K562 (cell line): ENCODE data around the gene ZNF585A. TPM values are rescaled to one million over a fixed set of nuclear protein-coding genes. Genes with fewer than 3 reads are reported as not detected.

Experiments
- DPF2 ChIP-seq: fragments of 450-650 bp; IDR thresholded peaks from 2 replicates; pipeline ENCODE4 v1.6.1; 2016
- FIP1L1 ChIP-seq: fragments of 200-400 bp; formaldehyde crosslinking; IDR thresholded peaks from 2 replicates; pipeline ENCODE4 v1.6.1; 2018; ENCODE audit warnings: mild to moderate bottlenecking, low read depth, low read length; ENCODE audit not compliant: poor library complexity, severe bottlenecking
- GABPB2 ChIP-seq: fragments of 250-450 bp; sonication (Bioruptor Pico); conservative IDR thresholded peaks from 2 replicates; pipeline ENCODE4 v1.5.1; 2021; ENCODE audit warnings: mild to moderate bottlenecking
- GATAD2B ChIP-seq: fragments of 450-650 bp; IDR thresholded peaks from 2 replicates; pipeline ENCODE4 v1.6.1; 2017; ENCODE audit warnings: mild to moderate bottlenecking, borderline replicate concordance
- LCOR ChIP-seq: sonication (generic); formaldehyde crosslinking; IDR thresholded peaks from 2 replicates; pipeline ENCODE4 v1.8.0; 2022; ENCODE audit warnings: mild to moderate bottlenecking, missing genetic modification reagents
- MECOM ChIP-seq: fragments of 250-450 bp; sonication (Bioruptor Pico); IDR thresholded peaks from 2 replicates; pipeline ENCODE4 v1.8.0; 2022; ENCODE audit warnings: inconsistent platforms
- NCOA2 ChIP-seq, 2 experiments: fragments of 450-650 bp; IDR thresholded peaks; 2 replicates each; pipeline ENCODE4 v1.6.1; 2018; ENCODE audit warnings: mild to moderate bottlenecking in 2 of 2, moderate library complexity in 1 of 2; ENCODE audit not compliant: partially characterized antibody in 2 of 2
- PRMT5 ChIP-seq: sonication (generic); formaldehyde crosslinking; IDR thresholded peaks from 2 replicates; pipeline ENCODE4 v1.5.0; 2020; ENCODE audit warnings: missing genetic modification reagents
- SMAD3 ChIP-seq: fragments of 450-650 bp; formaldehyde crosslinking; conservative IDR thresholded peaks from 2 replicates; pipeline ENCODE4 v1.4.0; 2020; ENCODE audit warnings: mild to moderate bottlenecking
- SOX6 ChIP-seq: fragments of 450-650 bp; IDR thresholded peaks from 2 replicates; pipeline ENCODE4 v1.6.1; 2014; ENCODE audit warnings: mild to moderate bottlenecking
- SPI1 ChIP-seq: IDR thresholded peaks from 2 replicates; pipeline ENCODE4 v1.6.1; 2011; ENCODE audit warnings: low read depth, low read length, control low read depth, borderline replicate concordance
- TFAM ChIP-seq: fragments of 250-450 bp; sonication (Bioruptor Pico); conservative IDR thresholded peaks from 2 replicates; pipeline ENCODE4 v1.5.0; 2021; ENCODE audit warnings: mild to moderate bottlenecking, moderate library complexity
- TSHZ1 ChIP-seq: fragments of 250-450 bp; sonication (Bioruptor Pico); IDR thresholded peaks from 2 replicates; pipeline ENCODE4 v1.4.0; 2020; ENCODE audit warnings: mild to moderate bottlenecking, moderate library complexity
- ZBTB9 ChIP-seq: fragments of 450-650 bp; formaldehyde crosslinking; IDR thresholded peaks from 2 replicates; pipeline ENCODE4 v1.4.0; 2020; ENCODE audit warnings: mild to moderate bottlenecking, moderate library complexity
- polyA plus RNA-seq, 8 experiments: library from polyadenylated mRNA; depleted of rRNA in 4 of 8; stranded (reverse) in 5 of 8; unstranded in 3 of 8; fragments of >200 nt; fragmentation: Nextera tagmentation in 2 of 8; fragmentation: Illumina TruSeq in 1 of 8; extraction: Ambion mirVana in 2 of 8; extraction: Trizol in 1 of 8; gene quantifications; 2 replicates each; pipeline versions ENCODE4 v1.2.1 to v1.2.3, GENCODE V29; 2011 to 2014; ENCODE audit warnings: inconsistent platforms in 1 of 8, missing spikeins in 1 of 8
- total RNA-seq, 7 experiments: library from RNA; depleted of rRNA in 6 of 7; stranded (reverse); fragments of >200 nt in 6 of 7; fragmentation: Illumina TruSeq in 2 of 7; extraction: Trizol in 2 of 7; gene quantifications; 2 replicates each; pipeline versions ENCODE4 v1.2.1 to v1.2.3, GENCODE V29; 2011 to 2021; ENCODE audit warnings: low replicate concordance in 1 of 7
- TF ChIP-seq, protein P1 (sequence below), 2 experiments: fragments of 450-650 bp; IDR thresholded peaks; 2 replicates each; pipeline ENCODE4 v1.6.1; 2016; ENCODE audit warnings: mild to moderate bottlenecking in 2 of 2, borderline replicate concordance in 1 of 2, low read depth in 1 of 2, moderate library complexity in 1 of 2

ZNF585A gene
- total and polyA plus RNA-seq, 9 of the 15 experiments (the other 6 are each of a cell fraction or from before 2014, with no cell fraction given): 5.6 to 31.0 (median 8.5) TPM

- TF ChIP-seq ZBTB9 (no peak), SPI1 (peak; percentile 82), FIP1L1 (peak; percentile 48), MECOM (CRISPR knock-in tag) (no peak), DPF2 (peak; percentile 52), TFAM (CRISPR knock-in tag) (no peak), NCOA2 (IDR thresholded peaks at IDR 0.05; ENCODE audit: partially characterized antibody in 2 of 2) (peak in 1 of 2 experiments; percentile 96), PRMT5 (no peak), SMAD3 (no peak), SOX6 (no peak), GABPB2 (CRISPR knock-in tag) (no peak), LCOR (peak; percentile 85; the same call in 1 of the 2 replicates), TSHZ1 (no peak), GATAD2B (no peak)
- TF ChIP-seq, protein P1, sequence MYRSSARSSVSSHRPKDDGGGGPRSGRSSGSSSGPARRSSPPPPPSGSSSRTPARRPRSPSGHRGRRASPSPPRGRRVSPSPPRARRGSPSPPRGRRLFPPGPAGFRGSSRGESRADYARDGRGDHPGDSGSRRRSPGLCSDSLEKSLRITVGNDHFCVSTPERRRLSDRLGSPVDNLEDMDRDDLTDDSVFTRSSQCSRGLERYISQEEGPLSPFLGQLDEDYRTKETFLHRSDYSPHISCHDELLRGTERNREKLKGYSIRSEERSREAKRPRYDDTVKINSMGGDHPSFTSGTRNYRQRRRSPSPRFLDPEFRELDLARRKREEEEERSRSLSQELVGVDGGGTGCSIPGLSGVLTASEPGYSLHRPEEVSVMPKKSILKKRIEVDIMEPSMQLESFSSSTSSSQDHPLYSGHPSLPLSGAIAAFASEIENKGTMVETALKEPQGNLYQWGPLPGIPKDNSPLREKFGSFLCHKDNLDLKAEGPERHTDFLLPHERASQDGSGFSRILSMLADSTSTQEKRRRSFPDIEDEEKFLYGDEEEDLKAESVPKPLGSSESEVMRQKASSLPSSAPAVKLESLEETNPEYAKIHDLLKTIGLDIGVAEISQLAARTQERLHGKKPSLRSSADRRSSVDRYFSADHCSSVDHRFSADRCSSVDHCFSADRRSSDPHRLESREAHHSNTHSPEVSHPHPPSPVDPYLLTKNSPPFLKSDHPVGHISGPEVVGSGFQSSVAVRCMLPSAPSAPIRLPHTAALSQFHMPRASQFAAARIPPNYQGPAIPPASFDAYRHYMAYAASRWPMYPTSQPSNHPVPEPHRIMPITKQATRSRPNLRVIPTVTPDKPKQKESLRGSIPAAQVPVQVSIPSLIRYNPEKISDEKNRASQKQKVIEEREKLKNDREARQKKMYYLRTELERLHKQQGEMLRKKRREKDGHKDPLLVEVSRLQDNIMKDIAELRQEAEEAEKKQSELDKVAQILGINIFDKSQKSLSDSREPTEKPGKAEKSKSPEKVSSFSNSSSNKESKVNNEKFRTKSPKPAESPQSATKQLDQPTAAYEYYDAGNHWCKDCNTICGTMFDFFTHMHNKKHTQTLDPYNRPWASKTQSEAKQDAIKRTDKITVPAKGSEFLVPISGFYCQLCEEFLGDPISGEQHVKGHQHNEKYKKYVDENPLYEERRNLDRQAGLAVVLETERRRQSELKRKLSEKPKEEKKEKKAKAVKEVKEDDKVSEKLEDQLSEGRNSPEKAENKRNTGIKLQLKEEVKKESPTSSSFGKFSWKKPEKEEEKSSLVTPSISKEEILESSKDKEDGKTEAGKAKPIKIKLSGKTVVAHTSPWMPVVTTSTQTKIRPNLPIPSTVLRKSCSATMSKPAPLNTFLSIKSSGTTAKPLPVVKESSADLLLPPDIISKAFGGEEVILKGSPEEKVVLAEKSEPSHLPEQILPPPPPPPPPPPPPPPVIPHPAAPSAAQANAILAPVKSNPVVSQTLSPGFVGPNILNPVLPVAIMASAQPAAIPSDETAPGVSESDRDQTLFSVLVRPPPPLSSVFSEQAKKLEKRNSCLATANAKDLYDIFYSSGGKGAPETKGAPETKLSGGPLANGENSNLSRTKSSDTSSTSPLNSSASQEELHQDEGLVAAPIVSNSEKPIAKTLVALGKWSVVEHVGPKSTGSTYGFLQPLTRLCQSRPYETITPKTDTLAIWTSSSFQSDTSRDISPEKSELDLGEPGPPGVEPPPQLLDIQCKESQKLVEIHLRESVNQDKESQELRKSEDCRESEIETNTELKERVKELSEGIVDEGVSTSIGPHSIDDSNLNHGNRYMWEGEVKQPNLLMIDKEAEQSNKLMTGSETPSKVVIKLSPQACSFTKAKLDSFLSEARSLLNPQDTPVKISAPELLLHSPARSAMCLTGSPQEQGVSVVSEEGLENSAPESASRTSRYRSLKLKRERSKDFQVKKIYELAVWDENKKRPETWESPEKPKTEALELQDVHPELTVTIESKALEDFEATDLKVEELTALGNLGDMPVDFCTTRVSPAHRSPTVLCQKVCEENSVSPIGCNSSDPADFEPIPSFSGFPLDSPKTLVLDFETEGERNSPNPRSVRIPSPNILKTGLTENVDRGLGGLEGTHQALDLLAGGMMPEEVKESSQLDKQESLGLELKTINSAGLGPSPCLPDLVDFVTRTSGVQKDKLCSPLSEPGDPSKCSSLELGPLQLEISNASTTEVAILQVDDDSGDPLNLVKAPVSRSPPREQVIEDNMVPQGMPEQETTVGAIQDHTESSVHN (IDR thresholded peaks at IDR 0.05; ENCODE audit: borderline replicate concordance in 1 of 2, low read depth in 1 of 2): no peak
Measured at GRCh38 chr19:37217775-37218591, 45.5 kb upstream of the ZNF585A start, which contains the start of gene ZNF383 (continued).
